Measurements from ENCODE around the gene ADI1. TPM values are rescaled to one million over a fixed set of nuclear protein-coding genes. Genes with fewer than 3 reads are reported as not detected.

ADI1 gene
- total and polyA plus RNA-seq, 2 of the 4 experiments (the other 2 are of a cell fraction): 43.2 to 46.0 TPM

GRCh38 chr2:3490191-3491170 lies 28.9 kb downstream of the ADI1 start:
- Histone ChIP-seq H3K79me1 (ENCODE audit: low read depth in 1 of 2, low read length in 2 of 2) (no peaks in the 10 kb centered on the region), H3K14ac (replicated peaks; ENCODE audit: low read depth, low read length) (no peak overlapping the region), H3K4me1 (ENCODE audit: control insufficient read depth, insufficient read depth, low read length) (peaks cover 6% of the 10 kb centered on the region; the same call in 1 of the 2 replicates), H2BK120ac (ENCODE audit: low read depth, low read length) (no peak overlapping the region), H3K4me2 (ENCODE audit: low read depth, low read length) (no peak overlapping the region), H3K23ac (ENCODE audit: low read depth, low read length) (no peak overlapping the region; the same call in 1 of the 2 replicates), H3K36me3 (ENCODE audit: control insufficient read depth, insufficient read depth, low read length) (peaks cover 8% of the 10 kb centered on the region; the same call in 1 of the 2 replicates), H3K4me3 (ENCODE audit: insufficient read depth, low read depth, low read length) (no peak overlapping the region), H4K91ac (ENCODE audit: insufficient read depth, low read depth, low read length) (no peak overlapping the region), H4K8ac (ENCODE audit: low read depth in 2 of 2, low read length in 2 of 2) (no peak overlapping the region), H3K56ac (ENCODE audit: extremely low read depth, insufficient read depth, low read length) (no peak overlapping the region), H3K9me1 (ENCODE audit: insufficient read depth, low read length) (peaks cover 11% of the 10 kb centered on the region; the same call in 1 of the 2 replicates), H3K9me3 (ENCODE audit: control insufficient read depth, insufficient read depth, low read length) (no peaks in the 10 kb centered on the region), H3K18ac (ENCODE audit: low read depth, low read length) (no peak overlapping the region), H2AK5ac (ENCODE audit: low read depth, low read length) (no peak overlapping the region), H3K4ac (ENCODE audit: low read depth, low read length) (no peak overlapping the region), H2AFZ (replicated peaks; ENCODE audit: low read length, poor library complexity) (no peak overlapping the region), H3K27me3 (ENCODE audit: control insufficient read depth, insufficient read depth, low read length) (no peaks in the 10 kb centered on the region), H3K9ac (ENCODE audit: low read depth, low read length) (no peak overlapping the region), H4K5ac (ENCODE audit: low read depth, low read length) (no peak overlapping the region), H4K20me1 (ENCODE audit: insufficient read depth, low read length) (no peaks in the 10 kb centered on the region), H2BK5ac (ENCODE audit: low read depth, low read length, poor library complexity, severe bottlenecking) (no peak overlapping the region), H2BK15ac (ENCODE audit: low read depth, low read length) (no peak overlapping the region), H2AK9ac (replicated peaks; ENCODE audit: low read depth, low read length, poor library complexity) (no peak overlapping the region), H2BK20ac (ENCODE audit: low read depth, low read length) (no peak overlapping the region), H3K27ac (ENCODE audit: insufficient read depth, low read length) (no peak overlapping the region)
- 61% methylated on average over 10 of the region's 27 CpGs; no CpG with 5 or more reads in 1 of the 2 experiments for WGBS, 2 experiments (ENCODE audit: extremely low coverage in 2 of 2, insufficient read length in 1 of 2)
- TF ChIP-seq MAFK (IDR thresholded peaks at IDR 0.05; ENCODE audit: low read depth, low read length) (no peak), FOS (IDR thresholded peaks at IDR 0.05; ENCODE audit: low read depth, low read length) (no peak), MXI1 (IDR thresholded peaks at IDR 0.05; ENCODE audit: borderline replicate concordance, low read depth, low read length) (no peak), BHLHE40 (IDR thresholded peaks at IDR 0.05; ENCODE audit: low read depth, low read length) (no peak), RFX5 (IDR thresholded peaks at IDR 0.05; ENCODE audit: low read depth, low read length) (no peak), POLR2A (IDR thresholded peaks at IDR 0.05; ENCODE audit: low read depth, low read length) (no peak), RCOR1 (IDR thresholded peaks at IDR 0.05; ENCODE audit: insufficient replicate concordance, low read length) (no peak)
- TF ChIP-seq, protein P1, sequence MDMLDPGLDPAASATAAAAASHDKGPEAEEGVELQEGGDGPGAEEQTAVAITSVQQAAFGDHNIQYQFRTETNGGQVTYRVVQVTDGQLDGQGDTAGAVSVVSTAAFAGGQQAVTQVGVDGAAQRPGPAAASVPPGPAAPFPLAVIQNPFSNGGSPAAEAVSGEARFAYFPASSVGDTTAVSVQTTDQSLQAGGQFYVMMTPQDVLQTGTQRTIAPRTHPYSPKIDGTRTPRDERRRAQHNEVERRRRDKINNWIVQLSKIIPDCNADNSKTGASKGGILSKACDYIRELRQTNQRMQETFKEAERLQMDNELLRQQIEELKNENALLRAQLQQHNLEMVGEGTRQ (IDR thresholded peaks at IDR 0.05; ENCODE audit: low read depth, low read length): no peak
- TF ChIP-seq, protein P2, sequence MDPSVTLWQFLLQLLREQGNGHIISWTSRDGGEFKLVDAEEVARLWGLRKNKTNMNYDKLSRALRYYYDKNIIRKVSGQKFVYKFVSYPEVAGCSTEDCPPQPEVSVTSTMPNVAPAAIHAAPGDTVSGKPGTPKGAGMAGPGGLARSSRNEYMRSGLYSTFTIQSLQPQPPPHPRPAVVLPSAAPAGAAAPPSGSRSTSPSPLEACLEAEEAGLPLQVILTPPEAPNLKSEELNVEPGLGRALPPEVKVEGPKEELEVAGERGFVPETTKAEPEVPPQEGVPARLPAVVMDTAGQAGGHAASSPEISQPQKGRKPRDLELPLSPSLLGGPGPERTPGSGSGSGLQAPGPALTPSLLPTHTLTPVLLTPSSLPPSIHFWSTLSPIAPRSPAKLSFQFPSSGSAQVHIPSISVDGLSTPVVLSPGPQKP (IDR thresholded peaks at IDR 0.05; ENCODE audit: borderline replicate concordance, low read depth, low read length): no peak
- intact Hi-C loops (cut with micrococcal nuclease): no loop called here
- ATAC-seq (ENCODE audit: low read depth): no peak
- in situ Hi-C loops (cut with MboI; ENCODE audit: low sequenced_read_pairs): no loop called here
- no peak for DNase-seq
- dilution Hi-C loops (cut with HindIII; ENCODE audit: low sequenced_read_pairs, unreplicated experiment): no loop called here
- BruUV-seq (replicated peaks): no TSS peak
- ChIA-PET POLR2A (ENCODE audit: unreplicated experiment) (no interaction called here), CTCF (no interaction called here)

Measured in IMR-90 (cell line).